WTC11 (cell line): ENCODE data around the gene PITPNM3. TPM values are rescaled to one million over a fixed set of nuclear protein-coding genes. Genes with fewer than 3 reads are reported as not detected.

Source experiments
- ATAC-seq: fragments of 200-7000 bp; cut with Tn5 transposase; 2 replicates; pipeline ENCODE4 v1.10.0; 2021; ENCODE audit warnings: mild to moderate bottlenecking, moderate library complexity
- CTCF ChIA-PET: fragments of 300-600 bp; sonication (Branson Sonifier 250); formaldehyde crosslinking; loops from one replicate; lab custom pipeline; 2021; ENCODE audit warnings: antibody characterized with exemption; lab: Charles Lee
- POLR2A ChIA-PET: fragments of 350-600 bp; sonication (Branson Sonifier 250); formaldehyde crosslinking; loops from one replicate; lab custom pipeline; 2021; ENCODE audit warnings: antibody characterized with exemption; lab: Charles Lee
- DNase-seq: peaks from one replicate; pipeline ENCODE4 v3.0.0; 2021; ENCODE audit warnings: low spot score
- H3K27ac Mint-ChIP-seq: 2 replicates; pipeline ENCODE4 v1.8.0; 2021; ENCODE audit warnings: mixed read lengths
- H3K27me3 Mint-ChIP-seq: 2 replicates; pipeline ENCODE4 v1.8.0; 2021; ENCODE audit warnings: low read depth, mild to moderate bottlenecking, moderate library complexity, mixed read lengths
- H3K36me3 Mint-ChIP-seq: 2 replicates; pipeline ENCODE4 v1.8.0; 2021; ENCODE audit warnings: mixed read lengths
- H3K4me1 Mint-ChIP-seq: 2 replicates; pipeline ENCODE4 v1.8.0; 2022; ENCODE audit warnings: mixed read lengths
- H3K4me3 Mint-ChIP-seq: 2 replicates; pipeline ENCODE4 v1.8.0; 2021; ENCODE audit warnings: mild to moderate bottlenecking, moderate library complexity, mixed read lengths
- H3K9me3 Mint-ChIP-seq: 2 replicates; pipeline ENCODE4 v1.8.0; 2021; ENCODE audit warnings: mixed read lengths
- ESRRA ChIP-seq: sonication (generic); formaldehyde crosslinking; IDR thresholded peaks from 2 replicates; pipeline ENCODE4 v1.8.1; 2022; ENCODE audit warnings: mild to moderate bottlenecking, missing genetic modification reagents, borderline replicate concordance
- FOXJ3 ChIP-seq: sonication (generic); formaldehyde crosslinking; IDR thresholded peaks from 2 replicates; pipeline ENCODE4 v1.9.0; 2021; ENCODE audit warnings: missing genetic modification reagents, mild to moderate bottlenecking, borderline replicate concordance
- FOXK1 ChIP-seq: sonication (generic); formaldehyde crosslinking; IDR thresholded peaks from 2 replicates; pipeline ENCODE4 v1.8.0; 2022; ENCODE audit warnings: mild to moderate bottlenecking, moderate library complexity, missing genetic modification reagents
- GABPB1 ChIP-seq: sonication (generic); formaldehyde crosslinking; IDR thresholded peaks from 2 replicates; pipeline ENCODE4 v1.8.1; 2023; ENCODE audit warnings: mild to moderate bottlenecking, missing genetic modification reagents
- HMGA2 ChIP-seq: fragments of 250-450 bp; sonication (Bioruptor Pico); IDR thresholded peaks from 2 replicates; pipeline ENCODE4 v1.4.0; 2021; ENCODE audit warnings: mild to moderate bottlenecking, moderate library complexity
- IRF2 ChIP-seq: sonication (generic); formaldehyde crosslinking; IDR thresholded peaks from 2 replicates; pipeline ENCODE4 v1.8.0; 2022; ENCODE audit warnings: low read depth, missing genetic modification reagents, borderline replicate concordance
- JUN ChIP-seq: sonication (generic); formaldehyde crosslinking; IDR thresholded peaks from 2 replicates; pipeline ENCODE4 v1.8.0; 2023; ENCODE audit warnings: mild to moderate bottlenecking, missing genetic modification reagents
- MYBL2 ChIP-seq: sonication (generic); formaldehyde crosslinking; IDR thresholded peaks from 2 replicates; pipeline ENCODE4 v1.8.1; 2023; ENCODE audit warnings: mild to moderate bottlenecking, moderate library complexity, missing genetic modification reagents
- NFYB ChIP-seq: sonication (generic); formaldehyde crosslinking; conservative IDR thresholded peaks from 2 replicates; pipeline ENCODE4 v1.8.0; 2022; ENCODE audit warnings: low read depth, missing genetic modification reagents
- NR2C2 ChIP-seq: sonication (generic); formaldehyde crosslinking; IDR thresholded peaks from 2 replicates; pipeline ENCODE4 v1.8.0; 2022; ENCODE audit warnings: mild to moderate bottlenecking, missing genetic modification reagents
- NR3C1 ChIP-seq: sonication (generic); formaldehyde crosslinking; conservative IDR thresholded peaks from 2 replicates; pipeline ENCODE4 v1.8.1; 2023; ENCODE audit warnings: low read depth, mild to moderate bottlenecking, missing genetic modification reagents
- PRRX2 ChIP-seq: fragments of 250-450 bp; sonication (Bioruptor Pico); IDR thresholded peaks from 2 replicates; pipeline ENCODE4 v1.8.0; 2021; ENCODE audit warnings: mild to moderate bottlenecking
- TCF7 ChIP-seq: sonication (generic); formaldehyde crosslinking; IDR thresholded peaks from 2 replicates; pipeline ENCODE4 v1.8.0; 2022; ENCODE audit warnings: mild to moderate bottlenecking, low read depth, missing genetic modification reagents, moderate library complexity
- TEAD4 ChIP-seq: sonication (generic); formaldehyde crosslinking; IDR thresholded peaks from 2 replicates; pipeline ENCODE4 v1.8.0; 2022; ENCODE audit warnings: mild to moderate bottlenecking, missing genetic modification reagents
- TP53 ChIP-seq: sonication (generic); formaldehyde crosslinking; IDR thresholded peaks from 2 replicates; pipeline ENCODE4 v1.8.1; 2023; ENCODE audit warnings: mild to moderate bottlenecking, missing genetic modification reagents
- ZBTB21 ChIP-seq: sonication (generic); formaldehyde crosslinking; IDR thresholded peaks from 2 replicates; pipeline ENCODE4 v1.8.1; 2023; ENCODE audit warnings: mild to moderate bottlenecking, missing genetic modification reagents, borderline replicate concordance
- ZNF232 ChIP-seq: sonication (generic); formaldehyde crosslinking; IDR thresholded peaks from 2 replicates; pipeline ENCODE4 v1.8.0; 2022; ENCODE audit warnings: mild to moderate bottlenecking, missing genetic modification reagents
- ZNF317 ChIP-seq: sonication (generic); formaldehyde crosslinking; IDR thresholded peaks from 2 replicates; pipeline ENCODE4 v1.8.1; 2023; ENCODE audit warnings: low read depth, mild to moderate bottlenecking, moderate library complexity, missing genetic modification reagents, borderline replicate concordance
- ZNF396 ChIP-seq: fragments of 250-450 bp; sonication (Bioruptor Pico); IDR thresholded peaks from 2 replicates; pipeline ENCODE4 v1.8.0; 2021; ENCODE audit warnings: mild to moderate bottlenecking, moderate library complexity, borderline replicate concordance
- ZNF671 ChIP-seq: fragments of 250-450 bp; sonication (Bioruptor Pico); IDR thresholded peaks from 2 replicates; pipeline ENCODE4 v1.8.0; 2021; ENCODE audit warnings: mild to moderate bottlenecking
- total RNA-seq: library from RNA; stranded (reverse); gene quantifications from 3 replicates; pipeline ENCODE4 v1.2.3, GENCODE V29; 2021
- TF ChIP-seq, protein P1 (sequence below): fragments of 250-450 bp; sonication (Bioruptor Pico); IDR thresholded peaks from 2 replicates; pipeline ENCODE4 v1.9.0; 2021; ENCODE audit warnings: moderate library complexity, mild to moderate bottlenecking, inconsistent platforms, borderline replicate concordance
- TF ChIP-seq, protein P2 (sequence below): sonication (generic); formaldehyde crosslinking; IDR thresholded peaks from 2 replicates; pipeline ENCODE4 v1.8.1; 2023; ENCODE audit warnings: mild to moderate bottlenecking, missing genetic modification reagents, moderate library complexity
- TF ChIP-seq, protein P3 (sequence below): sonication (generic); formaldehyde crosslinking; IDR thresholded peaks from 2 replicates; pipeline ENCODE4 v1.8.1; 2023; ENCODE audit warnings: mild to moderate bottlenecking, moderate library complexity, missing genetic modification reagents
- TF ChIP-seq, protein P4 (sequence below): sonication (generic); formaldehyde crosslinking; IDR thresholded peaks from 2 replicates; pipeline ENCODE4 v1.8.0; 2023; ENCODE audit warnings: missing genetic modification reagents, mild to moderate bottlenecking, borderline replicate concordance
- TF ChIP-seq, protein P5 (sequence below): sonication (generic); formaldehyde crosslinking; IDR thresholded peaks from 2 replicates; pipeline ENCODE4 v1.8.1; 2022; ENCODE audit warnings: low read depth, missing genetic modification reagents, borderline replicate concordance

The PITPNM3 gene
- total RNA-seq, 1 experiment from 2014 or later: 2.8 TPM

DNA sequence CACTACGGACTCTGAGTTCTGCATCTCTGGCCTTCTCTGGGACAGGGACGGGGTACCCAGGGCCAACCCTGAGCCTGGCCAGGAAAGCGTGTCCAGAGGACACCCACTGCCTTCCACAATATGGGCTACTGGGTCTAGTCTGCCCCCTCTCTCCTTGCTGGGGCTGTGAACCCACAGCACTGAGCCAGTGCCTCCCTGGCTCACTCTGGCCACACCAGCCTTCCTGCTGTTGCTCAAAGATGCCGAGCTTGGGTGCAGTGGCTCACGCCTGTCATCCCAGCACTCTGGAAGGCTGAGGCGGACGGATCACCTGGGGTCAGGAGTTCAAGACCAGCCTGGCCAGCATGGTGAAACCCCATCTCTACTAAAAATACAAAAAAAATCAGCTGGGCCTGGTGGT is 24.8 kb downstream of the PITPNM3 start:
- Mint-ChIP-seq H3K36me3 (no peaks in the 10 kb centered on the region), H3K27ac (no peak overlapping the region), H3K9me3 (no peaks in the 10 kb centered on the region), H3K27me3 (no peaks in the 10 kb centered on the region), H3K4me3 (no peak overlapping the region), H3K4me1 (peaks cover 17% of the 10 kb centered on the region)
- CTCF ChIA-PET: interaction anchor here (2.4 kb wide), 1 partner anchor 59 kb away, joined by 8 read pairs; no protein-coding TSS in a partner anchor
- POLR2A ChIA-PET: interaction anchor here (0.5 kb wide), 1 partner anchor 35 kb away, joined by 3 read pairs; no protein-coding TSS in a partner anchor
- ATAC-seq: no peak
- no peak for DNase-seq
- no peak for TF ChIP-seq ESRRA
- no peak for TF ChIP-seq ZNF396 (CRISPR knock-in tag)
- TF ChIP-seq ZNF317 (CRISPR knock-in tag): no peak
- TF ChIP-seq NR2C2 (CRISPR knock-in tag): no peak
- TF ChIP-seq, protein P1, sequence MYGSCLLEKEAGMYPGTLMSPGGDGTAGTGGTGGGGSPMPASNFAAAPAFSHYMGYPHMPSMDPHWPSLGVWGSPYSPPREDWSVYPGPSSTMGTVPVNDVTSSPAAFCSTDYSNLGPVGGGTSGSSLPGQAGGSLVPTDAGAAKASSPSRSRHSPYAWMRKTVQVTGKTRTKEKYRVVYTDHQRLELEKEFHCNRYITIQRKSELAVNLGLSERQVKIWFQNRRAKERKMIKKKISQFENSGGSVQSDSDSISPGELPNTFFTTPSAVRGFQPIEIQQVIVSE (CRISPR knock-in tag): no peak
- TF ChIP-seq NR3C1 (CRISPR knock-in tag): no peak
- TF ChIP-seq ZNF232 (CRISPR knock-in tag): no peak
- TF ChIP-seq, protein P2, sequence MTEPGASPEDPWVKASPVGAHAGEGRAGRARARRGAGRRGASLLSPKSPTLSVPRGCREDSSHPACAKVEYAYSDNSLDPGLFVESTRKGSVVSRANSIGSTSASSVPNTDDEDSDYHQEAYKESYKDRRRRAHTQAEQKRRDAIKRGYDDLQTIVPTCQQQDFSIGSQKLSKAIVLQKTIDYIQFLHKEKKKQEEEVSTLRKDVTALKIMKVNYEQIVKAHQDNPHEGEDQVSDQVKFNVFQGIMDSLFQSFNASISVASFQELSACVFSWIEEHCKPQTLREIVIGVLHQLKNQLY (CRISPR knock-in tag): no peak
- TF ChIP-seq TP53: no peak
- TF ChIP-seq, protein P3, sequence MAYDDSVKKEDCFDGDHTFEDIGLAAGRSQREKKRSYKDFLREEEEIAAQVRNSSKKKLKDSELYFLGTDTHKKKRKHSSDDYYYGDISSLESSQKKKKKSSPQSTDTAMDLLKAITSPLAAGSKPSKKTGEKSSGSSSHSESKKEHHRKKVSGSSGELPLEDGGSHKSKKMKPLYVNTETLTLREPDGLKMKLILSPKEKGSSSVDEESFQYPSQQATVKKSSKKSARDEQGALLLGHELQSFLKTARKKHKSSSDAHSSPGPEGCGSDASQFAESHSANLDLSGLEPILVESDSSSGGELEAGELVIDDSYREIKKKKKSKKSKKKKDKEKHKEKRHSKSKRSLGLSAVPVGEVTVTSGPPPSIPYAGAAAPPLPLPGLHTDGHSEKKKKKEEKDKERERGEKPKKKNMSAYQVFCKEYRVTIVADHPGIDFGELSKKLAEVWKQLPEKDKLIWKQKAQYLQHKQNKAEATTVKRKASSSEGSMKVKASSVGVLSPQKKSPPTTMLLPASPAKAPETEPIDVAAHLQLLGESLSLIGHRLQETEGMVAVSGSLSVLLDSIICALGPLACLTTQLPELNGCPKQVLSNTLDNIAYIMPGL (CRISPR knock-in tag): no peak
- TF ChIP-seq TCF7 (CRISPR knock-in tag): no peak
- no peak for TF ChIP-seq FOXJ3
- no peak for TF ChIP-seq GABPB1 (CRISPR knock-in tag)
- TF ChIP-seq JUN (CRISPR knock-in tag): no peak
- TF ChIP-seq IRF2 (CRISPR knock-in tag): no peak
- TF ChIP-seq ZBTB21: no peak

DNA sequence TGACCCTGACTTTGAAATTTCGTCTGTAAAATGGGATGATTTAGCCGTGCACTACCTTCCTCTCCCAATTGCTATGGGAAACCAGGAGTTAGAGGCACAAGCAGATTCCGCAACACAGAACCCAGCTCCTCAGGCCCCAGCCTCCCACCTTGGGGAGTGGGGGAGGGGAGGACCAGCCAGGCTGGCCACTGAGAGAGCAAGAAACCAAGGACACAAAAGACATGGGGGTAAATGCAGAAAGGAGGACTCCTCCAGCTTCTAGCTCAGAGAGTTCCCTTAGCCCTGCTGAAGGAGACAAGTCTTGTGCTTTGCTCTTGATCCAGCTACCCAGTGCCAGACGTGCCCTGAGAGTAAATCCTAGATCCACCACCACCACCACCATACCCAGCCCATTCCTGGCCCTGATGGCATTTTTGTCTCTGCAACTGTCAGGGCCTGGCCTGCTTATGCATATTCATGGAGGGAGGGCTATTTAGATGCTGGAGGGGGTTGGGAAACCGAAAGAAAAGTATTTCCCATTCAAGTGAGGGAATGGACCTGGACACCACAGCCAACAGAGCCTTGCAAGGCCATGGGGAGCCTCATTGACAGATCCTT is 25.9 kb downstream of the PITPNM3 start:
- no peak overlapping the region for H3K27ac Mint-ChIP-seq
- ATAC-seq (peak; percentile 53), DNase-seq (no peak)
- CTCF ChIA-PET: interaction anchor here (2.4 kb wide), 1 partner anchor 58 kb away, joined by 8 read pairs; no protein-coding TSS in a partner anchor
- no peaks in the 10 kb centered on the region for H3K36me3 Mint-ChIP-seq
- peaks cover 6% of the 10 kb centered on the region for H3K9me3 Mint-ChIP-seq
- H3K4me3 Mint-ChIP-seq: peak overlapping the region; percentile 14; the same call in 1 of the 2 replicates
- peaks cover 17% of the 10 kb centered on the region for H3K4me1 Mint-ChIP-seq
- TF ChIP-seq TEAD4 (CRISPR knock-in tag): no peak
- TF ChIP-seq, protein P4, sequence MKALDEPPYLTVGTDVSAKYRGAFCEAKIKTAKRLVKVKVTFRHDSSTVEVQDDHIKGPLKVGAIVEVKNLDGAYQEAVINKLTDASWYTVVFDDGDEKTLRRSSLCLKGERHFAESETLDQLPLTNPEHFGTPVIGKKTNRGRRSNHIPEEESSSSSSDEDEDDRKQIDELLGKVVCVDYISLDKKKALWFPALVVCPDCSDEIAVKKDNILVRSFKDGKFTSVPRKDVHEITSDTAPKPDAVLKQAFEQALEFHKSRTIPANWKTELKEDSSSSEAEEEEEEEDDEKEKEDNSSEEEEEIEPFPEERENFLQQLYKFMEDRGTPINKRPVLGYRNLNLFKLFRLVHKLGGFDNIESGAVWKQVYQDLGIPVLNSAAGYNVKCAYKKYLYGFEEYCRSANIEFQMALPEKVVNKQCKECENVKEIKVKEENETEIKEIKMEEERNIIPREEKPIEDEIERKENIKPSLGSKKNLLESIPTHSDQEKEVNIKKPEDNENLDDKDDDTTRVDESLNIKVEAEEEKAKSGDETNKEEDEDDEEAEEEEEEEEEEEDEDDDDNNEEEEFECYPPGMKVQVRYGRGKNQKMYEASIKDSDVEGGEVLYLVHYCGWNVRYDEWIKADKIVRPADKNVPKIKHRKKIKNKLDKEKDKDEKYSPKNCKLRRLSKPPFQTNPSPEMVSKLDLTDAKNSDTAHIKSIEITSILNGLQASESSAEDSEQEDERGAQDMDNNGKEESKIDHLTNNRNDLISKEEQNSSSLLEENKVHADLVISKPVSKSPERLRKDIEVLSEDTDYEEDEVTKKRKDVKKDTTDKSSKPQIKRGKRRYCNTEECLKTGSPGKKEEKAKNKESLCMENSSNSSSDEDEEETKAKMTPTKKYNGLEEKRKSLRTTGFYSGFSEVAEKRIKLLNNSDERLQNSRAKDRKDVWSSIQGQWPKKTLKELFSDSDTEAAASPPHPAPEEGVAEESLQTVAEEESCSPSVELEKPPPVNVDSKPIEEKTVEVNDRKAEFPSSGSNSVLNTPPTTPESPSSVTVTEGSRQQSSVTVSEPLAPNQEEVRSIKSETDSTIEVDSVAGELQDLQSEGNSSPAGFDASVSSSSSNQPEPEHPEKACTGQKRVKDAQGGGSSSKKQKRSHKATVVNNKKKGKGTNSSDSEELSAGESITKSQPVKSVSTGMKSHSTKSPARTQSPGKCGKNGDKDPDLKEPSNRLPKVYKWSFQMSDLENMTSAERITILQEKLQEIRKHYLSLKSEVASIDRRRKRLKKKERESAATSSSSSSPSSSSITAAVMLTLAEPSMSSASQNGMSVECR (CRISPR knock-in tag): no peak
- no peak for TF ChIP-seq ZNF396 (CRISPR knock-in tag)
- no peak for TF ChIP-seq PRRX2 (CRISPR knock-in tag)
- no peak for TF ChIP-seq IRF2 (CRISPR knock-in tag)
- TF ChIP-seq HMGA2 (CRISPR knock-in tag): no peak
- TF ChIP-seq MYBL2: no peak
- TF ChIP-seq NFYB (CRISPR knock-in tag): no peak
- TF ChIP-seq, protein P5, sequence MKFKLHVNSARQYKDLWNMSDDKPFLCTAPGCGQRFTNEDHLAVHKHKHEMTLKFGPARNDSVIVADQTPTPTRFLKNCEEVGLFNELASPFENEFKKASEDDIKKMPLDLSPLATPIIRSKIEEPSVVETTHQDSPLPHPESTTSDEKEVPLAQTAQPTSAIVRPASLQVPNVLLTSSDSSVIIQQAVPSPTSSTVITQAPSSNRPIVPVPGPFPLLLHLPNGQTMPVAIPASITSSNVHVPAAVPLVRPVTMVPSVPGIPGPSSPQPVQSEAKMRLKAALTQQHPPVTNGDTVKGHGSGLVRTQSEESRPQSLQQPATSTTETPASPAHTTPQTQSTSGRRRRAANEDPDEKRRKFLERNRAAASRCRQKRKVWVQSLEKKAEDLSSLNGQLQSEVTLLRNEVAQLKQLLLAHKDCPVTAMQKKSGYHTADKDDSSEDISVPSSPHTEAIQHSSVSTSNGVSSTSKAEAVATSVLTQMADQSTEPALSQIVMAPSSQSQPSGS (CRISPR knock-in tag): no peak
- TF ChIP-seq FOXK1: no peak
- TF ChIP-seq ZNF671 (CRISPR knock-in tag): no peak
- TF ChIP-seq, all 79 proteins: peak for 0
- POLR2A ChIA-PET: no interaction called here
- H3K27me3 Mint-ChIP-seq: no peaks in the 10 kb centered on the region; the same call in 1 of the 2 replicates
